ENCODE measurements around the gene ZNF646.

The ZNF646 gene

GRCh38 chr16:31063843-31064611 is 10.2 kb upstream of the ZNF646 start:
- no peak for DNase-seq (ENCODE audit: low read depth)
- no peak overlapping the region for H3K4me3 ChIP-seq (ENCODE audit: low read depth, low read length)

- DNase-seq (ENCODE audit: low read depth): peak; percentile 94
- H3K4me3 ChIP-seq (ENCODE audit: low read depth, low read length): no peak overlapping the region
Measured at GRCh38 chr16:31064882-31065461, 9.2 kb upstream of the ZNF646 start.

- no peak overlapping the region for H3K4me3 ChIP-seq (ENCODE audit: low read depth, low read length)
- no peak for DNase-seq (ENCODE audit: low read depth)
Measured at GRCh38 chr16:31067342-31067741, 6.9 kb upstream of the ZNF646 start.

GRCh38 chr16:31071861-31072260 is 2.4 kb upstream of the ZNF646 start:
- peak; percentile 79 for DNase-seq (ENCODE audit: low read depth)
- peak overlapping the region; percentile 96 for H3K4me3 ChIP-seq (ENCODE audit: low read depth, low read length)

GRCh38 chr16:31072540-31073141 is 1.6 kb upstream of the ZNF646 start:
- DNase-seq (ENCODE audit: low read depth): no peak
- peak overlapping the region; percentile 96 for H3K4me3 ChIP-seq (ENCODE audit: low read depth, low read length)

- peak; percentile 66 for DNase-seq (ENCODE audit: low read depth)
- peak overlapping the region; percentile 96 for H3K4me3 ChIP-seq (ENCODE audit: low read depth, low read length)
Measured at GRCh38 chr16:31073142-31073969, 866 bp upstream of the ZNF646 start.

GRCh38 chr16:31074814-31075183 is 577 bp downstream of the ZNF646 start:
- peak overlapping the region; percentile 96 for H3K4me3 ChIP-seq (ENCODE audit: low read depth, low read length)
- DNase-seq (ENCODE audit: low read depth): no peak

- H3K4me3 ChIP-seq (ENCODE audit: low read depth, low read length): no peak overlapping the region
- no peak for DNase-seq (ENCODE audit: low read depth)
Measured at GRCh38 chr16:31076319-31076718, 2.1 kb downstream of the ZNF646 start.

GRCh38 chr16:31077024-31077423 is 2.8 kb downstream of the ZNF646 start:
- H3K4me3 ChIP-seq (ENCODE audit: low read depth, low read length): no peak overlapping the region
- no peak for DNase-seq (ENCODE audit: low read depth)

- H3K4me3 ChIP-seq (ENCODE audit: low read depth, low read length): no peak overlapping the region
- no peak for DNase-seq (ENCODE audit: low read depth)
Measured at GRCh38 chr16:31077592-31078396, 3.6 kb downstream of the ZNF646 start.

- H3K4me3 ChIP-seq (ENCODE audit: low read depth, low read length): no peak overlapping the region
- DNase-seq (ENCODE audit: low read depth): no peak
Measured at GRCh38 chr16:31078597-31079341, 4.5 kb downstream of the ZNF646 start.

GRCh38 chr16:31079342-31079944 is 5.2 kb downstream of the ZNF646 start:
- no peak overlapping the region for H3K4me3 ChIP-seq (ENCODE audit: low read depth, low read length)
- DNase-seq (ENCODE audit: low read depth): no peak

GRCh38 chr16:31080035-31080629 is 5.9 kb downstream of the ZNF646 start:
- DNase-seq (ENCODE audit: low read depth): no peak

GRCh38 chr16:31080756-31081419 is 6.7 kb downstream of the ZNF646 start:
- DNase-seq (ENCODE audit: low read depth): no peak
- H3K4me3 ChIP-seq (ENCODE audit: low read depth, low read length): no peak overlapping the region

More at GRCh38 chr16:31080035-31080629, 5.9 kb downstream of the ZNF646 start:
- no peak overlapping the region for H3K4me3 ChIP-seq (ENCODE audit: low read depth, low read length)

- no peak for DNase-seq (ENCODE audit: low read depth)
- H3K4me3 ChIP-seq (ENCODE audit: low read depth, low read length): no peak overlapping the region
Measured at GRCh38 chr16:31081428-31082351, 7.5 kb downstream of the ZNF646 start.

GRCh38 chr16:31082368-31083045 is 8.3 kb downstream of the ZNF646 start:
- DNase-seq (ENCODE audit: low read depth): no peak
- no peak overlapping the region for H3K4me3 ChIP-seq (ENCODE audit: low read depth, low read length)
